Measurements from ENCODE around the gene FLCN.

FLCN gene

GRCh38 chr17:17183744-17184143 is 53.2 kb downstream of the FLCN start:
- ATAC-seq = no peak

GRCh38 chr17:17182598-17183136 is 54.3 kb downstream of the FLCN start:
- ATAC-seq = no peak

- no peak for ATAC-seq
Observed at GRCh38 chr17:17181666-17182597, 55.0 kb downstream of the FLCN start.

- no peak for ATAC-seq
Observed at GRCh38 chr17:17180741-17181525, 56.0 kb downstream of the FLCN start.

GRCh38 chr17:17180141-17180603 is 56.8 kb downstream of the FLCN start:
- ATAC-seq = peak; percentile 6 to 22

GRCh38 chr17:17179371-17179827 is 57.6 kb downstream of the FLCN start:
- ATAC-seq = peak; percentile 77 to 82

- ATAC-seq = no peak
Observed at GRCh38 chr17:17177176-17177575, 59.8 kb downstream of the FLCN start.

GRCh38 chr17:17176341-17176740 is 60.6 kb downstream of the FLCN start:
- ATAC-seq = no peak

GRCh38 chr17:17175917-17176316 is 61.1 kb downstream of the FLCN start:
- no peak for ATAC-seq

- ATAC-seq = no peak
Observed at GRCh38 chr17:17175340-17175739, 61.6 kb downstream of the FLCN start.

- no peak for ATAC-seq
Observed at GRCh38 chr17:17173921-17174320, 63.0 kb downstream of the FLCN start.

- ATAC-seq = no peak
Observed at GRCh38 chr17:17172990-17173389, 64.0 kb downstream of the FLCN start.

GRCh38 chr17:17172001-17172939 is 64.7 kb downstream of the FLCN start:
- no peak for ATAC-seq

GRCh38 chr17:17171186-17171585 is 65.8 kb downstream of the FLCN start:
- no peak for ATAC-seq

GRCh38 chr17:17170346-17170985 is 66.5 kb downstream of the FLCN start:
- ATAC-seq = no peak

- ATAC-seq = no peak
Observed at GRCh38 chr17:17169396-17169795, 67.6 kb downstream of the FLCN start.

GRCh38 chr17:17168401-17168800 is 68.6 kb downstream of the FLCN start:
- ATAC-seq = no peak

- no peak for ATAC-seq
Observed at GRCh38 chr17:17167986-17168385, 69.0 kb downstream of the FLCN start.

GRCh38 chr17:17167356-17167755 is 69.6 kb downstream of the FLCN start:
- no peak for ATAC-seq

- no peak for ATAC-seq
Observed at GRCh38 chr17:17166446-17166845, 70.5 kb downstream of the FLCN start.

- ATAC-seq = no peak
Observed at GRCh38 chr17:17165666-17166308, 71.2 kb downstream of the FLCN start.

All from activated CD4-positive, CD25-positive, alpha-beta regulatory T cell treated with anti-CD3 and anti-CD28 coated beads, Interleukin-2, amount 50 U/mL, for 24 hours (primary cell).